Tibial nerve (tissue), 3 donors: ENCODE measurements around the gene STMP1.

ENCODE experiments used
- CTCF ChIP-seq, 5 experiments: fragments of 200-600 bp in 3 of 5; fragments of 450-650 bp in 2 of 5; sonication (generic) in 3 of 5; IDR thresholded peaks; one replicate each; pipeline ENCODE4 v1.5.1; 2016 to 2019; ENCODE audit warnings: antibody characterized with exemption in 5 of 5, mild to moderate bottlenecking in 3 of 5, moderate library complexity in 2 of 5
- POLR2A ChIP-seq, 2 donors: fragments of 450-650 bp; IDR thresholded peaks; one replicate each; pipeline ENCODE4 v1.6.1; 2017; ENCODE audit warnings: antibody characterized with exemption in 2 of 2, mild to moderate bottlenecking in 2 of 2, moderate library complexity in 2 of 2

- TF ChIP-seq POLR2A (IDR thresholded peaks at IDR 0.05) (no peak), CTCF (IDR thresholded peaks at IDR 0.05) (no peak)
Observed at GRCh38 chr7:135706038-135706742, 43.9 kb downstream of the STMP1 start.
